ENCODE measurements around the gene GSTA4. TPM values are rescaled to one million over a fixed set of nuclear protein-coding genes. Genes with fewer than 3 reads are reported as not detected.
A peak's percentile ranks its signal among the peaks of the same experiment; 100 is the strongest.
"Not testable (repeated sequence)": the region's sequence is repeated elsewhere in the genome, so short reads cannot be mapped to it uniquely, and the experiment has no call there.

Gene GSTA4
- total RNA-seq, 2 experiments from 2014 or later, result 2.9 to 3.5 TPM

- DNase-seq, result no peak
- ATAC-seq, result no peak
- Mint-ChIP-seq H3K4me1 (ENCODE audit: low read depth) (no peaks in the 10 kb centered on the region), H3K9me3 (ENCODE audit: insufficient read depth) (no peaks in the 10 kb centered on the region), H3K27me3 (ENCODE audit: low read depth) (no peaks in the 10 kb centered on the region), H3K4me3 (no peak overlapping the region), H3K27ac (no peak overlapping the region), H3K36me3 (ENCODE audit: low read depth) (peaks cover 25% of the 10 kb centered on the region)
- ChIA-PET POLR2A (no interaction called here), CTCF (no interaction called here)
These were observed 14.4 kb upstream of the GSTA4 start for GRCh38 chr6:53009511-53009910.

- Mint-ChIP-seq H3K9me3 (ENCODE audit: insufficient read depth) (no peaks in the 10 kb centered on the region), H3K4me1 (ENCODE audit: low read depth) (no peaks in the 10 kb centered on the region), H3K27me3 (ENCODE audit: low read depth) (no peaks in the 10 kb centered on the region), H3K27ac (no peak overlapping the region), H3K4me3 (no peak overlapping the region), H3K36me3 (ENCODE audit: low read depth) (peaks cover 25% of the 10 kb centered on the region)
- ATAC-seq, result no peak
- POLR2A ChIA-PET, result no interaction called here
- CTCF ChIA-PET, result interaction anchor here (0.7 kb wide), 1 partner anchor 9 kb away, joined by 3 read pairs; no protein-coding TSS in a partner anchor
- no peak for DNase-seq
These were observed 14.0 kb upstream of the GSTA4 start for GRCh38 chr6:53009056-53009455.

- POLR2A ChIA-PET; H3K4me3 Mint-ChIP-seq; DNase-seq; H3K4me1 Mint-ChIP-seq (ENCODE audit: low read depth); CTCF ChIA-PET; H3K27ac Mint-ChIP-seq; ATAC-seq; H3K27me3 Mint-ChIP-seq (ENCODE audit: low read depth); H3K9me3 Mint-ChIP-seq (ENCODE audit: insufficient read depth): not testable (repeated sequence)
- H3K36me3 Mint-ChIP-seq (ENCODE audit: low read depth), result peaks cover 20% of the 10 kb centered on the region
These were observed 13.2 kb upstream of the GSTA4 start for GRCh38 chr6:53008192-53008687.

GRCh38 chr6:53005663-53006250, 10.7 kb upstream of the GSTA4 start:
- peaks cover 12% of the 10 kb centered on the region for H3K36me3 Mint-ChIP-seq (ENCODE audit: low read depth)
- H3K4me3 Mint-ChIP-seq, result no peak overlapping the region
- no peaks in the 10 kb centered on the region for H3K4me1 Mint-ChIP-seq (ENCODE audit: low read depth)
- no peaks in the 10 kb centered on the region for H3K9me3 Mint-ChIP-seq (ENCODE audit: insufficient read depth)
- ATAC-seq, result no peak
- ChIA-PET CTCF (interaction anchor here (2.3 kb wide), 1 partner anchor 8 kb away, joined by 9 read pairs; no protein-coding TSS in a partner anchor), POLR2A (no interaction called here)
- H3K27ac Mint-ChIP-seq, result no peak overlapping the region
- DNase-seq, result no peak
- H3K27me3 Mint-ChIP-seq (ENCODE audit: low read depth), result no peaks in the 10 kb centered on the region

GRCh38 chr6:52999456-52999855, 4.4 kb upstream of the GSTA4 start:
- ChIA-PET POLR2A (no interaction called here), CTCF (interaction anchor here (1.1 to 1.2 kb wide), 2 partner anchors 9 to 50 kb away, joined by 3 read pairs; no protein-coding TSS in a partner anchor)
- H3K9me3 Mint-ChIP-seq (ENCODE audit: insufficient read depth), result no peaks in the 10 kb centered on the region
- peaks cover 3% of the 10 kb centered on the region for H3K36me3 Mint-ChIP-seq (ENCODE audit: low read depth)
- peaks cover 22% of the 10 kb centered on the region for H3K4me1 Mint-ChIP-seq (ENCODE audit: low read depth)
- ATAC-seq (no peak), DNase-seq (no peak)
- H3K27me3 Mint-ChIP-seq (ENCODE audit: low read depth), result peaks cover 2% of the 10 kb centered on the region
- no peak overlapping the region for H3K4me3 Mint-ChIP-seq
- no peak overlapping the region for H3K27ac Mint-ChIP-seq

- Mint-ChIP-seq H3K4me1 (ENCODE audit: low read depth) (peaks cover 26% of the 10 kb centered on the region), H3K27ac (no peak overlapping the region), H3K9me3 (ENCODE audit: insufficient read depth) (no peaks in the 10 kb centered on the region), H3K36me3 (ENCODE audit: low read depth) (peaks cover 3% of the 10 kb centered on the region), H3K27me3 (ENCODE audit: low read depth) (peaks cover 2% of the 10 kb centered on the region), H3K4me3 (no peak overlapping the region)
- no peak for ATAC-seq
- ChIA-PET CTCF (interaction anchor here (0.8 to 2.4 kb wide), 4 partner anchors 7 to 50 kb away, joined by 3 to 9 read pairs (median 3); no protein-coding TSS in a partner anchor), POLR2A (no interaction called here)
- DNase-seq, result no peak
These were observed 3.5 kb upstream of the GSTA4 start for GRCh38 chr6:52998603-52999002.

GRCh38 chr6:52995913-52996645, 995 bp upstream of the GSTA4 start:
- ChIA-PET CTCF (interaction anchor here (0.7 to 3.8 kb wide), 13 partner anchors 8 to 72 kb away, joined by 3 to 39 read pairs (median 4); partner anchors contain the start of gene FBXO9), POLR2A (interaction anchor here (0.7 to 1.3 kb wide), 2 partner anchors 70 to 599 kb away, joined by 3 to 8 read pairs; partner anchors contain the start of gene FBXO9)
- Mint-ChIP-seq H3K9me3 (ENCODE audit: insufficient read depth) (no peaks in the 10 kb centered on the region), H3K27me3 (ENCODE audit: low read depth) (peaks cover 6% of the 10 kb centered on the region), H3K36me3 (ENCODE audit: low read depth) (peaks cover 3% of the 10 kb centered on the region), H3K4me3 (peak overlapping the region; percentile 83), H3K27ac (peak overlapping the region; percentile 98), H3K4me1 (ENCODE audit: low read depth) (peaks cover 28% of the 10 kb centered on the region)
- no peak for ATAC-seq
- peak; percentile 35 for DNase-seq

- Mint-ChIP-seq H3K9me3 (ENCODE audit: insufficient read depth) (no peaks in the 10 kb centered on the region), H3K27me3 (ENCODE audit: low read depth) (peaks cover 11% of the 10 kb centered on the region), H3K27ac (peak overlapping the region; percentile 98), H3K4me1 (ENCODE audit: low read depth) (peaks cover 28% of the 10 kb centered on the region), H3K4me3 (peak overlapping the region; percentile 83), H3K36me3 (ENCODE audit: low read depth) (peaks cover 3% of the 10 kb centered on the region)
- ChIA-PET POLR2A (interaction anchor here (1.3 kb wide), 1 partner anchor 71 kb away, joined by 8 read pairs; the partner anchor contains the start of gene FBXO9), CTCF (interaction anchor here (0.9 to 3.8 kb wide), 5 partner anchors 10 to 73 kb away, joined by 3 to 39 read pairs (median 4); no protein-coding TSS in a partner anchor)
- peak; percentile 44 for ATAC-seq
- peak; percentile 41 for DNase-seq
These were observed 320 bp downstream of the GSTA4 start for GRCh38 chr6:52994839-52995088.

GRCh38 chr6:52994031-52994838, 849 bp downstream of the GSTA4 start:
- CTCF ChIA-PET, result interaction anchor here (0.7 to 3.8 kb wide), 4 partner anchors 9 to 725 kb away, joined by 3 to 39 read pairs (median 6); no protein-coding TSS in a partner anchor
- Mint-ChIP-seq H3K4me1 (ENCODE audit: low read depth) (peaks cover 28% of the 10 kb centered on the region), H3K27me3 (ENCODE audit: low read depth) (peaks cover 13% of the 10 kb centered on the region), H3K27ac (peak overlapping the region; percentile 98), H3K9me3 (ENCODE audit: insufficient read depth) (no peaks in the 10 kb centered on the region), H3K36me3 (ENCODE audit: low read depth) (peaks cover 3% of the 10 kb centered on the region), H3K4me3 (peak overlapping the region; percentile 83)
- ATAC-seq (no peak), DNase-seq (no peak)
- POLR2A ChIA-PET, result no interaction called here

GRCh38 chr6:52992980-52993920, 1.8 kb downstream of the GSTA4 start:
- H3K4me3 Mint-ChIP-seq, result peak overlapping the region; percentile 27
- ChIA-PET CTCF (interaction anchor here (0.6 to 3.8 kb wide), 4 partner anchors 8 to 726 kb away, joined by 3 to 39 read pairs (median 6); no protein-coding TSS in a partner anchor), POLR2A (no interaction called here)
- H3K27me3 Mint-ChIP-seq (ENCODE audit: low read depth), result peaks cover 18% of the 10 kb centered on the region
- ATAC-seq, result no peak
- no peak for DNase-seq
- H3K4me1 Mint-ChIP-seq (ENCODE audit: low read depth), result peaks cover 28% of the 10 kb centered on the region
- peaks cover 3% of the 10 kb centered on the region for H3K36me3 Mint-ChIP-seq (ENCODE audit: low read depth)
- no peak overlapping the region for H3K27ac Mint-ChIP-seq
- H3K9me3 Mint-ChIP-seq (ENCODE audit: insufficient read depth), result no peaks in the 10 kb centered on the region

GRCh38 chr6:52990342-52990741, 4.7 kb downstream of the GSTA4 start:
- no peak overlapping the region for H3K4me3 Mint-ChIP-seq
- DNase-seq (no peak), ATAC-seq (no peak)
- peaks cover 25% of the 10 kb centered on the region for H3K27me3 Mint-ChIP-seq (ENCODE audit: low read depth)
- H3K9me3 Mint-ChIP-seq (ENCODE audit: insufficient read depth), result no peaks in the 10 kb centered on the region
- no peak overlapping the region for H3K27ac Mint-ChIP-seq
- CTCF ChIA-PET, result no interaction called here
- H3K36me3 Mint-ChIP-seq (ENCODE audit: low read depth), result peaks cover under 1% of the 10 kb centered on the region
- H3K4me1 Mint-ChIP-seq (ENCODE audit: low read depth), result peaks cover 16% of the 10 kb centered on the region
- POLR2A ChIA-PET, result no interaction called here
